ENCODE results near the gene STAB2.

- no peak for TF ChIP-seq CTCF (IDR thresholded peaks at IDR 0.05; ENCODE audit: low read depth, low read length, missing input control)
- TF ChIP-seq REST (IDR thresholded peaks at IDR 0.05), result no peak
- TF ChIP-seq FOXA1 (IDR thresholded peaks at IDR 0.05), result no peak
- no peak for TF ChIP-seq TAF1 (conservative IDR thresholded peaks at IDR 0.05)
- TF ChIP-seq, protein P1, sequence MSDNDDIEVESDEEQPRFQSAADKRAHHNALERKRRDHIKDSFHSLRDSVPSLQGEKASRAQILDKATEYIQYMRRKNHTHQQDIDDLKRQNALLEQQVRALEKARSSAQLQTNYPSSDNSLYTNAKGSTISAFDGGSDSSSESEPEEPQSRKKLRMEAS (IDR thresholded peaks at IDR 0.05), result no peak
- TF ChIP-seq RXRA (IDR thresholded peaks at IDR 0.05), result no peak
- no peak for TF ChIP-seq YY1 (IDR thresholded peaks at IDR 0.05)
- TF ChIP-seq RAD21 (IDR thresholded peaks at IDR 0.05), result no peak
- TF ChIP-seq JUND (IDR thresholded peaks at IDR 0.05), result no peak
- TF ChIP-seq GABPA (IDR thresholded peaks at IDR 0.05 in 1 of 2, conservative IDR thresholded peaks at IDR 0.05 in 1 of 2), result no peak
Observed at GRCh38 chr12:103814436-103814835, 227.4 kb downstream of the STAB2 start.

Data from liver (tissue), 3 donors.